HL-60 (cell line): Measurements from ENCODE around the gene WASL.

Experiments used
- DNase-seq, 2 experiments: peaks; one replicate each; pipeline ENCODE4 v3.0.0-alpha.2; 2010 to 2020; ENCODE audit warnings: low read depth in 1 of 2, low spot score in 1 of 2
- H3K27ac ChIP-seq: fragments of 250-450 bp; sonication (Bioruptor Pico); replicated peaks from 2 replicates; pipeline ENCODE4 v1.5.1; 2020; ENCODE audit warnings: mild to moderate bottlenecking, moderate library complexity
- H3K27me3 ChIP-seq: fragments of 250-450 bp; sonication (Bioruptor Pico); 2 replicates; pipeline ENCODE4 v1.5.1; 2021; ENCODE audit warnings: mild to moderate bottlenecking, moderate library complexity; ENCODE audit not compliant: insufficient read depth, poor library complexity, severe bottlenecking
- H3K4me3 ChIP-seq: replicated peaks from 2 replicates; pipeline ENCODE4 v1.5.1; 2011; ENCODE audit warnings: mild to moderate bottlenecking, control low read depth, low read length; ENCODE audit not compliant: insufficient read depth
- GABPA ChIP-seq: IDR thresholded peaks from 2 replicates; pipeline ENCODE4 v1.6.1; 2012; ENCODE audit warnings: low read depth
- POLR2AphosphoS5 ChIP-seq: IDR thresholded peaks from 2 replicates; pipeline ENCODE4 v1.6.1; 2012; ENCODE audit warnings: low read depth
- SPI1 ChIP-seq: IDR thresholded peaks from 2 replicates; pipeline ENCODE4 v1.6.1; 2012; ENCODE audit warnings: low read depth, mild to moderate bottlenecking, borderline replicate concordance
- TF ChIP-seq, protein P1 (sequence below): IDR thresholded peaks from one replicate; pipeline ENCODE4 v1.5.1; 2011; ENCODE audit warnings: low read length, control low read depth, inconsistent platforms; ENCODE audit not compliant: insufficient read depth
- TF ChIP-seq, protein P2 (sequence below): IDR thresholded peaks from 2 replicates; pipeline ENCODE4 v1.6.1; 2012; ENCODE audit warnings: low read depth; ENCODE audit not compliant: insufficient replicate concordance

WASL gene

GRCh38 chr7:123771846-123772245, 23.0 kb upstream of the WASL start:
- no peak overlapping the region for H3K4me3 ChIP-seq
- no peak overlapping the region for H3K27ac ChIP-seq
- peaks cover 3% of the 10 kb centered on the region for H3K27me3 ChIP-seq
- DNase-seq = no peak
- no peak for TF ChIP-seq SPI1
- TF ChIP-seq POLR2AphosphoS5 = no peak
- no peak for TF ChIP-seq GABPA
- TF ChIP-seq, protein P1, sequence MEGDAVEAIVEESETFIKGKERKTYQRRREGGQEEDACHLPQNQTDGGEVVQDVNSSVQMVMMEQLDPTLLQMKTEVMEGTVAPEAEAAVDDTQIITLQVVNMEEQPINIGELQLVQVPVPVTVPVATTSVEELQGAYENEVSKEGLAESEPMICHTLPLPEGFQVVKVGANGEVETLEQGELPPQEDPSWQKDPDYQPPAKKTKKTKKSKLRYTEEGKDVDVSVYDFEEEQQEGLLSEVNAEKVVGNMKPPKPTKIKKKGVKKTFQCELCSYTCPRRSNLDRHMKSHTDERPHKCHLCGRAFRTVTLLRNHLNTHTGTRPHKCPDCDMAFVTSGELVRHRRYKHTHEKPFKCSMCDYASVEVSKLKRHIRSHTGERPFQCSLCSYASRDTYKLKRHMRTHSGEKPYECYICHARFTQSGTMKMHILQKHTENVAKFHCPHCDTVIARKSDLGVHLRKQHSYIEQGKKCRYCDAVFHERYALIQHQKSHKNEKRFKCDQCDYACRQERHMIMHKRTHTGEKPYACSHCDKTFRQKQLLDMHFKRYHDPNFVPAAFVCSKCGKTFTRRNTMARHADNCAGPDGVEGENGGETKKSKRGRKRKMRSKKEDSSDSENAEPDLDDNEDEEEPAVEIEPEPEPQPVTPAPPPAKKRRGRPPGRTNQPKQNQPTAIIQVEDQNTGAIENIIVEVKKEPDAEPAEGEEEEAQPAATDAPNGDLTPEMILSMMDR = no peak

GRCh38 chr7:123771256-123771655, 22.5 kb upstream of the WASL start:
- Histone ChIP-seq H3K27me3 (peaks cover 3% of the 10 kb centered on the region), H3K4me3 (no peak overlapping the region), H3K27ac (no peak overlapping the region)
- DNase-seq = no peak
- TF ChIP-seq, protein P2, sequence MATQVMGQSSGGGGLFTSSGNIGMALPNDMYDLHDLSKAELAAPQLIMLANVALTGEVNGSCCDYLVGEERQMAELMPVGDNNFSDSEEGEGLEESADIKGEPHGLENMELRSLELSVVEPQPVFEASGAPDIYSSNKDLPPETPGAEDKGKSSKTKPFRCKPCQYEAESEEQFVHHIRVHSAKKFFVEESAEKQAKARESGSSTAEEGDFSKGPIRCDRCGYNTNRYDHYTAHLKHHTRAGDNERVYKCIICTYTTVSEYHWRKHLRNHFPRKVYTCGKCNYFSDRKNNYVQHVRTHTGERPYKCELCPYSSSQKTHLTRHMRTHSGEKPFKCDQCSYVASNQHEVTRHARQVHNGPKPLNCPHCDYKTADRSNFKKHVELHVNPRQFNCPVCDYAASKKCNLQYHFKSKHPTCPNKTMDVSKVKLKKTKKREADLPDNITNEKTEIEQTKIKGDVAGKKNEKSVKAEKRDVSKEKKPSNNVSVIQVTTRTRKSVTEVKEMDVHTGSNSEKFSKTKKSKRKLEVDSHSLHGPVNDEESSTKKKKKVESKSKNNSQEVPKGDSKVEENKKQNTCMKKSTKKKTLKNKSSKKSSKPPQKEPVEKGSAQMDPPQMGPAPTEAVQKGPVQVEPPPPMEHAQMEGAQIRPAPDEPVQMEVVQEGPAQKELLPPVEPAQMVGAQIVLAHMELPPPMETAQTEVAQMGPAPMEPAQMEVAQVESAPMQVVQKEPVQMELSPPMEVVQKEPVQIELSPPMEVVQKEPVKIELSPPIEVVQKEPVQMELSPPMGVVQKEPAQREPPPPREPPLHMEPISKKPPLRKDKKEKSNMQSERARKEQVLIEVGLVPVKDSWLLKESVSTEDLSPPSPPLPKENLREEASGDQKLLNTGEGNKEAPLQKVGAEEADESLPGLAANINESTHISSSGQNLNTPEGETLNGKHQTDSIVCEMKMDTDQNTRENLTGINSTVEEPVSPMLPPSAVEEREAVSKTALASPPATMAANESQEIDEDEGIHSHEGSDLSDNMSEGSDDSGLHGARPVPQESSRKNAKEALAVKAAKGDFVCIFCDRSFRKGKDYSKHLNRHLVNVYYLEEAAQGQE = no peak
- TF ChIP-seq POLR2AphosphoS5 (no peak), SPI1 (no peak)
- TF ChIP-seq, protein P1 = no peak

DNA sequence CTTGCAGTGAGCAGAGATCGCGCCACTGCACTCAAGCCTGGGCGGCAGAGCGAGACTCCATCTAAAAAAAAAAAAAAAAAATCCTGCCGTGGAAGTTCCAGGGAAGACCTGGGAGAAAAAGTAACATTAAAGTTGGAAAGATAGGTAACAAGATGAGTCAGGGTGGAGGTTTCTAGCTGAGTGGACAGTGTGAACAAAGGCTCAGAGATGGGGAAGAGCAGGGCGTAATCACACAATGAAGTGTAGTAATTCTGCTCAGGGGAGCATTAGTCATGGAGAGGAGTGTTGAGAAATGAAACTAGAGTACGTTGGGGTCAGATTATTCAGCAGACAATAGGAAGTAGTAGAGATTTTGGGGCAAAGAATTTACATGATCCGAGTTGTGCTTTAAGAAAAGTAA, 21.6 kb upstream of the WASL start:
- Histone ChIP-seq H3K4me3 (no peak overlapping the region), H3K27ac (no peak overlapping the region), H3K27me3 (peaks cover 3% of the 10 kb centered on the region)
- TF ChIP-seq, protein P1 = no peak
- TF ChIP-seq, protein P2 = no peak
- no peak for TF ChIP-seq SPI1
- no peak for TF ChIP-seq POLR2AphosphoS5
- TF ChIP-seq GABPA = no peak
- peak in 1 of 2 experiments; percentile 38 for DNase-seq

DNA sequence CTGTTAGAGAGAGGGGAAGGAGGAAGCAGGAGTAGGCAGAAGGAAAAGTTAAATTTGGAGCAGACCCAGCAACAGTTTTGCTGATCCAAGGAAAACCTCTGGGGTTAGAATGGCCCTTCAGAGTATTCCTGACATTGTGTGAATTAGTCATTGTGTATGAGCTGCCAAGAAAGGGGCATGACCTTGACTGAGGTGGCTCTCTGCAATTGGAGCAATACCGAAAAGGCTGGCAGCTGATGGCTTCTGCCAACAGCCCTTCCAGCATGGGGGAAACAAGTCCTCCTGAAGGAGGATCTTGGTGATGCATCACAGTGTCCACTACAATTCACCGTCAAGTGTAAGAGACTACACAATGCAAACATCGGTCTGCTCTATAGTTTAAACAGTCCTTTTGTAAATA, 20.6 kb upstream of the WASL start:
- H3K4me3 ChIP-seq = no peak overlapping the region
- H3K27ac ChIP-seq = no peak overlapping the region
- peaks cover 3% of the 10 kb centered on the region for H3K27me3 ChIP-seq
- no peak for TF ChIP-seq GABPA
- no peak for TF ChIP-seq POLR2AphosphoS5
- no peak for TF ChIP-seq SPI1
- TF ChIP-seq, protein P1 = no peak
- TF ChIP-seq, protein P2 = no peak
- no peak for DNase-seq
